ENCODE measurements around the gene TOR4A. TPM values are rescaled to one million over a fixed set of nuclear protein-coding genes. Genes with fewer than 3 reads are reported as not detected.
"Not testable (repeated sequence)": the region's sequence is repeated elsewhere in the genome, so short reads cannot be mapped to it uniquely, and the experiment has no call there.

TOR4A gene
- total RNA-seq, 1 donor from 2014 or later = 13.9 TPM

- DNase-seq (ENCODE audit: low spot score) = no peak
- intact Hi-C loops (cut with DNase I) = no loop called here
Measured at GRCh38 chr9:137250329-137251193, 27.0 kb upstream of the TOR4A start.

GRCh38 chr9:137251194-137251461 lies 26.4 kb upstream of the TOR4A start, which contains the start of gene STPG3:
Gene STPG3 (plus strand): TSS chr9:137251286. CDS start chr9:137251287, 1 bp downstream.
- no peak for DNase-seq (ENCODE audit: low spot score)
- intact Hi-C loops (cut with DNase I) = no loop called here

- no peak for DNase-seq (ENCODE audit: low spot score)
- intact Hi-C loops (cut with DNase I) = no loop called here
Measured at GRCh38 chr9:137251490-137252268, 25.8 kb upstream of the TOR4A start.

GRCh38 chr9:137252555-137253506 lies 24.7 kb upstream of the TOR4A start:
- intact Hi-C loops (cut with DNase I) = no loop called here
- no peak for DNase-seq (ENCODE audit: low spot score)

- no peak for DNase-seq (ENCODE audit: low spot score)
- intact Hi-C loops (cut with DNase I) = loop anchor here (2.0 kb wide), 1 partner anchor 13 kb away; the partner anchor contains the start of gene TUBB4B
Measured at GRCh38 chr9:137253717-137254623, 23.6 kb upstream of the TOR4A start.

- intact Hi-C loops (cut with DNase I) = loop anchor here (1.0 to 2.0 kb wide), 2 partner anchors 14 to 32 kb away; partner anchors contain the start of gene TUBB4B
- peak; percentile 98 for DNase-seq (ENCODE audit: low spot score)
Measured at GRCh38 chr9:137254624-137255447, 22.7 kb upstream of the TOR4A start, which contains the start of gene NELFB. Gene NELFB (plus strand): TSS chr9:137255327.

GRCh38 chr9:137255448-137256114 lies 21.9 kb upstream of the TOR4A start:
- intact Hi-C loops (cut with DNase I) = loop anchor here (1.0 to 2.0 kb wide), 2 partner anchors 15 to 32 kb away; partner anchors contain the start of gene TUBB4B
- no peak for DNase-seq (ENCODE audit: low spot score)

- intact Hi-C loops (cut with DNase I) = no loop called here
- DNase-seq (ENCODE audit: low spot score) = no peak
Measured at GRCh38 chr9:137256362-137256761, 21.2 kb upstream of the TOR4A start.

GRCh38 chr9:137256856-137257255 lies 20.7 kb upstream of the TOR4A start:
- DNase-seq (ENCODE audit: low spot score) = no peak
- intact Hi-C loops (cut with DNase I) = no loop called here

GRCh38 chr9:137262173-137262908 lies 15.2 kb upstream of the TOR4A start:
- intact Hi-C loops (cut with DNase I) = not testable (repeated sequence)

GRCh38 chr9:137262909-137263285 lies 14.6 kb upstream of the TOR4A start:
- no peak for DNase-seq (ENCODE audit: low spot score)
- intact Hi-C loops (cut with DNase I) = no loop called here

More at GRCh38 chr9:137262173-137262908, 15.2 kb upstream of the TOR4A start:
- not testable (repeated sequence) for DNase-seq (ENCODE audit: low spot score)

GRCh38 chr9:137263506-137263905 lies 14.0 kb upstream of the TOR4A start:
- no peak for DNase-seq (ENCODE audit: low spot score)
- intact Hi-C loops (cut with DNase I) = no loop called here

- intact Hi-C loops (cut with DNase I) = no loop called here
- DNase-seq (ENCODE audit: low spot score) = no peak
Measured at GRCh38 chr9:137264067-137264466, 13.5 kb upstream of the TOR4A start.

- DNase-seq (ENCODE audit: low spot score) = no peak
- intact Hi-C loops (cut with DNase I) = no loop called here
Measured at GRCh38 chr9:137265496-137266161, 11.9 kb upstream of the TOR4A start.

GRCh38 chr9:137266162-137266527 lies 11.4 kb upstream of the TOR4A start:
- intact Hi-C loops (cut with DNase I) = no loop called here
- DNase-seq (ENCODE audit: low spot score) = no peak

All from cardiac septum (tissue), 1 donor.